Osteocyte (in vitro differentiated cells): ENCODE results near the gene AKT2. TPM values are rescaled to one million over a fixed set of nuclear protein-coding genes. Genes with fewer than 3 reads are reported as not detected.

ENCODE experiments used
- DNase-seq: peaks from one replicate; pipeline ENCODE4 v3.0.0; 2021; ENCODE audit warnings: mixed read lengths; ENCODE audit not compliant: unreplicated experiment; ENCODE audit errors: extremely low spot score
- H3K27ac Mint-ChIP-seq: one replicate; pipeline ENCODE4 v1.8.0; 2021; ENCODE audit warnings: mild to moderate bottlenecking, mixed read lengths; ENCODE audit not compliant: unreplicated experiment
- H3K27me3 Mint-ChIP-seq: one replicate; pipeline ENCODE4 v1.8.0; 2021; ENCODE audit warnings: mixed read lengths; ENCODE audit not compliant: unreplicated experiment
- H3K36me3 Mint-ChIP-seq: one replicate; pipeline ENCODE4 v1.8.0; 2021; ENCODE audit warnings: mixed read lengths; ENCODE audit not compliant: unreplicated experiment
- H3K4me1 Mint-ChIP-seq: one replicate; pipeline ENCODE4 v1.8.0; 2021; ENCODE audit warnings: mixed read lengths; ENCODE audit not compliant: unreplicated experiment
- H3K4me3 Mint-ChIP-seq: one replicate; pipeline ENCODE4 v1.8.0; 2021; ENCODE audit warnings: mild to moderate bottlenecking, moderate library complexity, mixed read lengths; ENCODE audit not compliant: unreplicated experiment
- H3K9me3 Mint-ChIP-seq: one replicate; pipeline ENCODE4 v1.8.0; 2021; ENCODE audit warnings: mixed read lengths; ENCODE audit not compliant: unreplicated experiment
- CTCF ChIP-seq: fragments of 200-600 bp; sonication (generic); IDR thresholded peaks from 2 replicates; pipeline ENCODE4 v1.5.0; 2021; ENCODE audit warnings: antibody characterized with exemption, mild to moderate bottlenecking, moderate library complexity
- total RNA-seq: library from RNA; stranded (reverse); gene quantifications from 2 replicates; pipeline ENCODE4 v1.2.1, GENCODE V29; 2021

The AKT2 gene
- total RNA-seq, 1 donor from 2014 or later, result 152 TPM

- Mint-ChIP-seq H3K4me3 (no peak overlapping the region), H3K4me1 (peaks cover 28% of the 10 kb centered on the region), H3K36me3 (peaks cover 24% of the 10 kb centered on the region), H3K9me3 (no peaks in the 10 kb centered on the region), H3K27me3 (no peaks in the 10 kb centered on the region), H3K27ac (no peak overlapping the region)
- TF ChIP-seq CTCF, result no peak
- DNase-seq, result no peak
These were observed 52.0 kb downstream of the AKT2 start for GRCh38 chr19:40232949-40233810.

GRCh38 chr19:40232479-40232878, 52.7 kb downstream of the AKT2 start:
- Mint-ChIP-seq H3K4me1 (peaks cover 28% of the 10 kb centered on the region), H3K36me3 (peaks cover 21% of the 10 kb centered on the region), H3K4me3 (no peak overlapping the region), H3K27ac (no peak overlapping the region), H3K27me3 (no peaks in the 10 kb centered on the region), H3K9me3 (no peaks in the 10 kb centered on the region)
- DNase-seq, result no peak
- TF ChIP-seq CTCF, result no peak

GRCh38 chr19:40231544-40232424, 53.4 kb downstream of the AKT2 start:
- DNase-seq, result no peak
- no peak for TF ChIP-seq CTCF
- Mint-ChIP-seq H3K4me3 (no peak overlapping the region), H3K4me1 (peaks cover 29% of the 10 kb centered on the region), H3K27me3 (no peaks in the 10 kb centered on the region), H3K9me3 (no peaks in the 10 kb centered on the region), H3K36me3 (peaks cover 17% of the 10 kb centered on the region), H3K27ac (no peak overlapping the region)

- no peak overlapping the region for H3K27ac Mint-ChIP-seq
- no peak overlapping the region for H3K4me3 Mint-ChIP-seq
These were observed 54.1 kb downstream of the AKT2 start for GRCh38 chr19:40231057-40231456.

More at GRCh38 chr19:40231057-40231456, 54.1 kb downstream of the AKT2 start:
- Mint-ChIP-seq H3K36me3 (peaks cover 14% of the 10 kb centered on the region), H3K27me3 (no peaks in the 10 kb centered on the region), H3K9me3 (no peaks in the 10 kb centered on the region), H3K4me1 (peaks cover 31% of the 10 kb centered on the region)
- DNase-seq, result no peak
- TF ChIP-seq CTCF, result no peak
